T-helper 2 cell (primary cell): ENCODE measurements around the gene SPATA32.
"Not testable (repeated sequence)": the region's sequence is repeated elsewhere in the genome, so short reads cannot be mapped to it uniquely, and the experiment has no call there.

Experiments used
- DNase-seq, 5 experiments: peaks; one replicate each; pipeline versions ENCODE4 v3.0.0 to v3.0.0-alpha.2; 2012 to 2022

Gene SPATA32

DNA sequence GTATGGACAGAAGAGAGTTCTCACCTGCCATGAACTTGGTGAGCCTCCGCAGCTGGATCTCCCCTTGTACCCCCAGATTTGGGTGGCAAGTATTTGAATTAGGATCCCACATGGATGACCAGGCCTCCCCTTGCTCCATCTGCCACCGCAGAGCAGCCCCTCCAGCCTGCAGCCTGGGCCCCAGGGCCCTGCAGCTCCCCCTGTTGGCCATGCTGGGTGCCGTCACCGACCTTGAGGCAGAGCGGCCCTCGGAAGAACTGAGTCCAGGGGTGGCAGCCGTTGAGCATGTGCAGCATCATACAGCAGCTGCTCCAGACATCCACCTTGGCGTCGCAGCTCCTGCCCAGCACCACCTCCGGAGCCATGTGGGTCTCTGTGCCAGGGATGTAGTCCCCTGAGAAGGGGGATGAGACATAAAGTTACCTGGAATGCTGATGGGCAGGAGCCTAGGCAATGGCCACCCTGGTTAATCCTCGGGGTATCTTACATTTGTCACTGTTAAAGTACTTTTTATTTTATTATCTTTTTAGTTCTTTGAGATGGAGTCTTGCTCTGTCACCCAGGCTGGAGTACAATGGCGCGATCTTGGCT is 9.0 kb upstream of the SPATA32 start:
- DNase-seq: peak in 4 of 5 experiments; percentile 24 to 49 (median 35)

DNA sequence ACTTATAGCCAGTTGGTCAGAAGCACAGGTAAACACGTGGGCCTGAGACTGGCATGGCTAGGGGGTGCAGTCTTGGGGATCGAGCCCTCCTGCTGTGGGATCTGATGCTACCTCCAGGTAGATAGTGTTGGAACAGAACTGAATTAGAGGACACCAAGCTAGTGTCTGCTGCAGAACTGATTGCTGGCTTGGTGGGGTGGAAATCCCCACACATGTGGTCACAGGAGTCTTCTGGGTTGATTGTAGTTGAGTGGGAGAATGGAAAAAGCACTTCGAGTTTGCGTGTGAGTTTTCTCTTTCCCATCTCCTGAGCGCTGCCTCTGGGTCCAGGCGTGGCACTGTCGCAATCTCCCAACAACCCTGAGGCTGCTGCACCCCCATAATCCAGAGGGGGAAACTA is 8.0 kb upstream of the SPATA32 start:
- DNase-seq: no peak

DNA sequence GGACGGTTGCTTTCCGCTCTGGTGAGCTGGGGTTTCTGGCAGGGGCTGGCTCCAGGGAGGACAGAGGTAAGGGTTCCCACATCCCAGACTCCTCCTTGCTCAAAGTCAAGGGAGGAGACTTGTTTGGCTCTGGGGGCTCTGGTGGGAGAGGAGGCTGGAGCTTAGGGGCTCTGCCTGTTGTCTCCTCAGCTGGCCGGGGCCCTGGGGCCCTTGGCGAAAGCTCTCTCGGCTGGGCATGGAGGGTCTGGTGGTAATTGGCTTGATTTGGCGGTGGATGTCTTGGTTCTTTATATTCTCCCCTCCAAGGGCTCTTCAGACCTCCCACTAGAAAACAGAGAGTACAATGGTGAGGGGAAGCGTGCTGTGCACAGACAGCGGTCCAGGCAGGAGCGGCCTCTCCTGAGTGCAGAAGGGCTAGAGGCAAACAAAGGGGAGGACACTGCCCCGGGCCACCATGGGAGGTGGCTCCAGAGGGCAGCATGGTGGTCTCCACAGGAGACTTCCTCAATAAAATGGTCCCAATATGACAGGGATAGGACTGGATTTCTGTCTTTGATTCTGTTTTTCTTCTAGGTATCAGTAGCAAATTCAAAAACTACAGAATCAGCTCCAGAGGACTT is 5.7 kb upstream of the SPATA32 start:
- no peak for DNase-seq

DNA sequence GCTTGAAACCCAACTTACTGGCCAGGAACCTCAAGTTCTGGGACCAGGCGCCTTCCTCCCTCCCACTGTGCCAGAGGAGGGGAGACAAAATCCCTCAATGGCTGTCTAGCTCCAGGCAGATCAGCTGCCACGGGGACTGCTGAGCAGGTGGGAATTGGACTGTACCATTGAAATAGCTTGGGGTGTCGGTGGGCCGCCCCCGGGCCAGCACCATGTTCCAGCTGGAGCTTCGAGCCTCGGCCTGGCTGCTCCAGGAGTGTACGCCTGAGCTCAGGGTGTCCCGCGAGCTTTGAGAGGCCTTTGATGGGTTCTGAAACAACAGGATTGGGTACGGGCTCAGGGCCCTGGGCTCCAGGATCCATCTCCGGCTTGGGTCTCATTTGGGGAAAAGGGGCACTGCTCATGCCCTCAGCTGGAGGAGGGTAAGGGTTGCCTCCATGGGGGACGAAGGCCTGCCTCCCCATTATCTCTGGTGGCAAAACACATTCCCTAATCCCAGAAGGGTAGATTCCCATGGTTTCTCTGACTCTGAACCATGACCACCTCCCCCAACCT is 4.6 kb upstream of the SPATA32 start:
- DNase-seq: no peak

DNA sequence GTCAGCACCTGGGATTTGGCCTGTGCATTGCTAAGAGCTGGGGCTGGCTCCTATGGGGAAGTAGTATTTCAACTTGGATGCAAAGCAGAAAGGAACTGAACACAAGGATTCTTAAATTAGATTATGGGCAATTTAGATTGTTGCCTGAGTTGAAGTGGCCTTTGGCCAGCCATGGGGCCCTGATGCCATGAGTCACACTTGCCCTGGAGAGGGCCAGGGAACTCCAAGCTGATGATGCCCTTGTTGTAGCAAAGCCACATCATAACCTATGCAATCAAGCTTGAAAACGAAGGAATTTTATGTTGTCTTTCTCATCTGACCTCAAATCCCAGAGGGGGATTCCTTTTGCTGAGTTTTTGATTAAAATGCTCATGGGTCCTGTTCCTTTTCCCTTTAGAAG is 3.9 kb upstream of the SPATA32 start:
- no peak for DNase-seq

DNA sequence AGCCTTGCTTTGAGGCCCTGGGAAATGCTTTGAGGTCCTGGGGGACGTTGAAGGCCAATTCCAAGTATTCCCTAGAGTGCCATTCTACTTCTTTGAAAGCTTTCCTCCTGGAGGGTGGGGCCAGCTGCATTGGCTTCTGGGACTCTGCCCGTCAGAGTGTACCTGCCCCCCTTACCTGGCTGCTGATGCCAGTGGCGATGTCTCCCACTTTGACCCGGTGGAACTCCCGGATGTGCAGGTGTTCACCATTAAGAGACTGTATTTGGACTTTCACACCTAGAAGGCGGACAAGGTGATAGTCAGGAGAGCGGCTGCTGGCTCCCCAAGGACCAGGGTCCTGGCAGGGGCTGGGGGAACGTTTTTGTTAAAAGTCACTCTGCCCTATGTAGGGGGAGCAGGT is 3.1 kb upstream of the SPATA32 start:
- no peak for DNase-seq

DNA sequence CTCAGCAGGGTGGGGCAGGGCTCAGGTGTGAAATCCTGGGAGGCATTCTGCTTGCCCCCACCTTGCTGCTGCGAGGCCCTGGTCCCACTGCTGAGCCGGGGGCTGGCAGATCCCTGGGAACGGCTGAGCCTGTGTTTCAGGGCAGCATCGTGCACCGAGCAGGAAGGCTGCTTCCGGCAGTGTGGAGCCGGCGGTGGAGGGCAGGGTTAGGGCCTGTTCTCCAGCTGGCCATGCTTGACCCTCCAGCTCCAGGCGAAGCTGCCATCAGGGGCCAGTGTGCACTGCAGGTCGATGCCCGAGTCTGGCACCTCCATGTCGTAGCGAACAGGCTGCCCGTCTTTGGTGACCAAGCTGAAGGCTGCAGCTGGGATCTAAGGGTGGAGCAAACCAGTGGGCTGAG is 2.5 kb upstream of the SPATA32 start:
- no peak for DNase-seq

DNA sequence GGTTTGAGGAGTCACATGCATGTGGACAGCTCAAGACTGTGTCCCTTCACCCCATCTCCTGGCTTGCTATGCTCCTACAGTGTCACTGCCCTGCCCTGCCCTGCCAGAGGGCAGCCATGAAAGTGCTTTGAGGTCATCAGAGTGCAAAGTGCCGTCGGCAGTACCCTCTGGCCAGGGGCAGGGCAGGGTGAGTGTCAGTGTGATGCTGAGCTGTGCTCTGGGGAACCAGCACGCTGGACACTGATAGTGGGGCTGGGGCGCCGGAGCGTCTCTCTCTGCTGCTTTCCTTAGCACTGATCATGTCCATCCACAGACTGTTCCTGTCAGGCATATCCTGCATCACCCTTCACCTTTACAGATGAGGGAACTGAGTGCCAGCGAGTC is 1.6 kb upstream of the SPATA32 start:
- DNase-seq: no peak

DNA sequence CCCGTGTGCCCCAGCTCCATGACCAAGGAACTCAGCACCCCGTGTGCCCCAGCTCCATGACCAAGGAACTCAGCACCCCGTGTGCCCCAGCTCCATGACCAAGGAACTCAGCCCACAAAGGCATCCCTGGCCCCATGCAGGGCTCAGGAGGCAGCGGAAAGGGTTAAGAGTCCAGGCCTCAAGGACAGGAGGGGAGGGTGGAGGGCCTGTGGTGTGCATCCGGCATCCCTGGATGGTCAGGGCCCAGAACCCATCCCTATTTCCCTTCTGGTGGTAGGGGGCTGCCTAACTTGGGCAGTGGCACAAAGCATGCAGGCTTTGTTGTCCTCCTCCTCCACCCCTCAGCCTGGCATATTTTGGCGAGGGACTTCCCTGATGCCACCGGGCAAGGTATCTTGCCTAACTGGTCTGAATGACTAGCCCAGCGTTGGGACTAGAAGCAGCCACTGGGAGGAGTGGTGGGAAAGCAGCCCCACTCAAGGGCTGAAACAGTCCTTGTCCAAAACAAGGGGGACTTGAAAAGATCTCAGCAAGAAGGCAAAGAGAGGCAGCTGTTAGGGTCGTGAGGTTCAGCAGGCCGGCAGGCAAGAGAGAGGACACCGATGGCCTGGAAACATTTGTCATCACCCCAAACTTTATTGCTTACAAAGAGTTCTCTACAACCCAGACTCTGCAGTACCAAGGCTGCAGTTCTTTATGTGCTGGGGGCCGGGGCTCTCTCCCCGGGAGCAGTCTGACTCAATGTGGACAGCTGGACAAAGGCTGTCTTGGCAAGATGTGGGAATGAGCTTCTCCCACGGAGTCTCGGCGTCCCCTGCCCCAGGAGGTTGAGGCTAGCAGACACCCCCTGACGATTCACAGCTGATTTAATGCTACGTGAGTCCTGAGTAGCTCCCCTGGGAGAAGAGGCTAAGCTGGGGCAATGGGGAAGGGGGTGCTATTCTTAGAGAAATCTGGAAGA is 902 bp upstream of the SPATA32 start:
- DNase-seq: no peak

DNA sequence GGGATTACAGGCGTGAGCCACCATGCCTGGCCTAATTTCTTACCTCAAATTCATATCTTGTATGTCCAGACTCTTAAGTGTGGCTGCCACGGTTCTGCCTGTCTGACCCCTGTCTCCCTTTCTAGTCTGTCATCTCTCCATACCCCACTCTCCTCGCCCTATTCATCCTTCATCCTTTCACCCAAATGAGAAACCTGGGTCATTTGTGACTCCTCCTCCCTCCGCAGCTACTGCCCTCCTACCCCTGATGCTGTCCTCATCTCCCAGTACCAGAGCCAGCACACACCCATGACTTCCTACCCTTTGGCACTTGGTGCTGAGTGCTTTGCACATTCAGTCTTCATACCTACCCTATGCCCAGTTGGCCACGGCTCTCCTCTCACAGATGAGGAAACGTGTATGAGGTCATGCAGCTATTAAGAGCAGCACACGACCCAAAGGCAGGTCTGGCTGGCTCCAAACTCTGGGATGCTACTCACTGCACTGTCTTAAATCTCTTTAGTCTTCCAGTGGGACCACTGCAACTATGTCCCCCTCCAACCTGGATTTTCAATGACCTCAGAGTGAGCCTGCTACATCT is 1.6 kb downstream of the SPATA32 start:
- no peak for DNase-seq

DNA sequence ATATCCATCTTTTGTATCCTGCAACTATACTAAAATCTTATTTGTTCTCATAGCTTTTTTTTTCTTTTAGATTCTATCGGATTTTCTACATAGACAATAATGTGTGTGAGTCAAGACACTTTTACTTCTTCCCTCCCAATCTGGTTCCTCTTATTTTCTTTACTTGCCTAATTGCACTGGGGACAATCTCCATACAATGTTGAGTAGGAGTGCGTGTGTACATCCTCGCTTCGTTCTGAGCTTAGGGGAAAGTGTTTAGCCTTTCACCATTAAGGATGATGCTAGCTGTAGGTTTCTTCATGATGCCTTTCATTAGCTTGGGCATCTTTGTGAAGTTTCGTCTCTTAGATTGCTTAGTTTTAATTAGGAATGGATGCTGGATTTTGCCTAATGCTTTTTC is 2.9 kb downstream of the SPATA32 start:
- DNase-seq: no peak

DNA sequence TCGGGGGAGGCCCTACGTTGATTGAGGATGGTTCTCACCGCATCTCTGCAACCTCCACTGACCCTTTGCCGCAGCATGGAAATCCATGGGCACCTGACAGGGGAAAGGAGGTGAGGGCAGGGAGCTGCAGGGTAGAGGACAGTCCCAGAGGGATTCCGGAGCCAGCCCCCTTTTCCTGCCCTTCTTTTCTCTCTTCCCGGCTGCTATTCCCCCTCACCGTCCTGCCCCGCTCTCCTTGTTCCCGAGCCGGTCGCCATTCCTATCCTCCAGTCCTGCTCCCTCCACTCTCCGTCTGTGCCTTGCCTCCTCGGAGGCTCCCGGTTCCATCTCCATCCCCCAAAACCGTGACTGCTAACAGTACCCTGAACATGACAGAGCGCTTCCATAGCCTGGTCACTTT is 4.8 kb downstream of the SPATA32 start:
- no peak for DNase-seq

DNA sequence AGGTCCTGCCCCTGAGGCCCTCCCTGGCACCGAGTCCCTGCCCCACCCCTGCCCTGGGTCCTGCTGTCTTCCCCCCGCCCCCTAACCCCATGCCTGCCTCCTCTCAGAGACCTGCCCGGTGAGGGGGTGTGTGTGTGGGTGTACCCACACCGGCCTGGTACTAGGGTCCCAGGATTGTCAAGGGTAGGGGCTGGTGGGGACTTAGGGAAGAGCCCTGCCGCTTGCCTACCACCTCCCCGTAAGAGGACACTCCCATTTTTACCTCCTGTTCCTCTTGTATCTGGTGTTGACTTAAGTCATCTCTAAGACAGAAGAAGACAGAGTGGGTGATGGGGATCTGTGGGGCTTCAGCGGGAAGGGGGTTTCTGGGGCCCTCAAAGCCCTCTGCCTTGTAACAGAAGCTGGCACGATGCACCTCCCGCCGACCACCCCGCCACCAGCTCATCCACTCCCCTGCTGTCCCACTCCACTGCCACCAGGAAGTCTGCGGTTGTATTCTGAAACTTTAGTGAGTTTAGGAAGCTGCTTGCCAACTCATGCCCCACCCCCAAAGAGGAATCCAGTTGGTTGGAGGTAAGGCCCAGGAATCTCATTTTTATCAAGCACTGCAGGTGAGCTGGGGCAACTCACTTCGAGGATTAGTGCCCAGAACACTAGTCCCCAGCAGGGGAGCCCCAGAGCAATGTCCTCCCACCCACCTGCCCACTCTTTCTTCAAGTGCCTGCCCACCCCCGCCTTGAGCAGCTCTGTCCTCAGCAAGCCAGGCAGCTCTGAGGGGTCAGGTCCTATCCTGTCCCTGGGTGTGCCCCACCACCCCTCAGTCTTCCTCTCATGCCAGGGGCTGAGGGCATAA is 5.6 kb downstream of the SPATA32 start:
- DNase-seq: peak in 1 of 5 experiments; percentile 36

DNA sequence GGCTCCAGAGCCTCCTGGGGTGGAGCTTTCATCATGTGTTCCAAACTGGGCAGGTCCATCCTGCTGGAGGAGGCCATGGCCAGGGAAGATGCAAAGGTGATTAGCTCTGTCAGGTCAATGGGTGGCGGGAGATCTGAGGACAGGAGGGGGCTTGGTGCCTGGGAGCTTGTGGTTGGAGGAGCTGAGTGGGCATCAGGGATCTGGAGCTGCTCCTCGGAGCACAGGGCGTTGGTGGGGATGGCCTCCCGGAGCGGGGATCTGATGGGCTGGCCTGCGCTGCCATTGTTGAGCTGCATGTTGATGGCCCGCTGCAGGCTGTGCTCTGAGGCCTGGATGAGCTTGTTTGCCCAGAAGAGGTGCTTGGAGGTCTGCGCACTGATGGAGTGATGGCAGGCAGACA is 6.5 kb downstream of the SPATA32 start:
- no peak for DNase-seq

DNA sequence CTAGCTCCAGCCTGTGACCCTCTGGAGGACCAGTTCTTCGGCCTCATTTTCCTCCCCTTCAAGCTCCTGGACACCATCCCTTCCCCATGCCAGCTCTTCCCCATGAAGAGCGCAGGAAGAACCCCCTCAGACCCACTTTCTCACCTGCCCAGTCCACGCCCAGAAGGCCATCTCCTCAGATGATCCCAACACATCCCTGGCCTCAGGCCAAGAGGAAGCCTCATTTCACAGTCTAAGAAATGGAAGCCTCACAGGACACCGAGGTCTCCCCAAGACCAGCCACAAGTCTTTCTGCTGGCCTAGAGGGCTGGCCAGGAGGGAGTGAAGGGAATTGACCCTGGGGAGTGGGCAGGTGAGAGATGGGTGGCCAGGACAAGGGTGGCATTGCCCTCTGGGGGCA is 8.0 kb downstream of the SPATA32 start:
- DNase-seq: no peak

DNA sequence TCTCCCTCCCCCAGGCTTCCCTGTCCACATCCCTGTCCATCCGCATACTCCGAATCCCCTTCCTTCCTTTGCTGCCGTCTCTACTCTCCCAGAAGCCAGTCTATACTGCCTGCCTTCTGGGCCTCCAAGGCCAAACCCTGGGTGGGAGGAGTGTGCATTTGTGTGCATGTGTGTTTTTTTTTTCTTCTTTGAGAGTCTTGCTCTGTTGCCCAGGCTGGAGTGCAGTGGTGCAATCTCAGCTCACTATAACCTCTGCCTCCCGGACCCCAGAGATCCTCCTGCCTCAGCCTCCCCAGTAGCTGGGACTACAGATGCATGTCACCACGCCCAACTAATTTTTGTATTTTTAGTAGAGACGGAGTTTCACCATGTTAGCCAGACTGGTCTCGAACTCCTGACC is 8.7 kb downstream of the SPATA32 start:
- not testable (repeated sequence) for DNase-seq

DNA sequence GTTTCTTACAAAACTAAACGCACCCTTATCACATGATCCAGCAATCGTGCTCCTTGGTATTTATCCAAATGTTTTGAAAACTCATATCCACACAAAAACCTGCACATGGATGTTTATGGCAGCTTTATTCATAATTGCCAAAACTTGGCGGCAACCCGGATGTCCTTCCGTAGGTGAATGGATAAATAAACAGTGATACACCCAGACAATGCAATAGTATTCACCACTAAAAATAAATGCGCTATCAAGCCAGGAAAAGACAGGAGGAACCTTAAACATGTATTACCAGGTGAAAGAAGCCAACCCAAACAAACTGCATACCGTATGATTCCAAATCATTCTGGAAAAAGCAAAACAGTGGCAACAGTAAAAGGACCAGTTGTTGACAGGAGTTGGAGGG is 10.0 kb downstream of the SPATA32 start:
- DNase-seq: no peak

DNA sequence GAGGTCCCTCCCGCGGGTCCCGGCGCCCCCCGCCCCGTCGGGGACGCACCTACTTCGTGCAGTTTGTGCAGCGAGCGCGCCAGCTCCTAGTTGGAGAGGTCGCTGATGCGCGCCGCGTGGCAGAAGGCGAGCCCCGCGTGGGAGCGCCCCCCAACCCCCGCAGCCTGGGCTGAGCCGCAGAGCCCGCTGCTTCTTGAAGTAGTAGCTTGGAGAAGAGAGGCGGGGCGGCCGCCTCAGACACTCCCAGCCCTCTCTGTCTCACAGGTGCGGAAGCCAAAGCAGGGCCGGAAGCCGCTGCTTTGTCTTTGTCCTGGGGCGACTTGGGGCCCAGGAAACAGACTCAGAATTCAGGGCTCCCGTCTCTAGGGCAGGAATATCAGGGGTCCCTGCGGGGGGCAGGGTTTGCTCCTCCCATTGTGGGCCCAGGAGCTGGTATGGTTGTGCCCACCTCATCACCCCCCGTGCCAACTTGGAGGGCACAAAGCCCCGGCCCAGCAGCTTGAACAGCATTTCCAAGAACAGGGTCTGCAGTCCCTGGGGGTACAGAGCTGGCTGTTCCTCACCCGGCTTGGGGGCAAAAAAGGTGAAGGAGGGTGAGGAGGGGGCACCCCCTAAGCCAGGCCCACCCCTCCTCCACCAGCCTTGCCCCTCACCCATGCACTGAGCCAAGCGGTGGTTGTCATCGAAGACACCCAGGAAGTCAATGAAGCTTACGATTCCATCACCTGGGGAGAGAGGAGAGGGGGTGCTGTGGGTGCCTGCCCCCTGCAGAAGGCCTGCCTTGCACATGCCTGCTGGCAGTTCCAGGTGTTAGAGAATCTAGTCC is 13.5 kb downstream of the SPATA32 start:
- peak; percentile 63 to 93 (median 81) for DNase-seq

DNA sequence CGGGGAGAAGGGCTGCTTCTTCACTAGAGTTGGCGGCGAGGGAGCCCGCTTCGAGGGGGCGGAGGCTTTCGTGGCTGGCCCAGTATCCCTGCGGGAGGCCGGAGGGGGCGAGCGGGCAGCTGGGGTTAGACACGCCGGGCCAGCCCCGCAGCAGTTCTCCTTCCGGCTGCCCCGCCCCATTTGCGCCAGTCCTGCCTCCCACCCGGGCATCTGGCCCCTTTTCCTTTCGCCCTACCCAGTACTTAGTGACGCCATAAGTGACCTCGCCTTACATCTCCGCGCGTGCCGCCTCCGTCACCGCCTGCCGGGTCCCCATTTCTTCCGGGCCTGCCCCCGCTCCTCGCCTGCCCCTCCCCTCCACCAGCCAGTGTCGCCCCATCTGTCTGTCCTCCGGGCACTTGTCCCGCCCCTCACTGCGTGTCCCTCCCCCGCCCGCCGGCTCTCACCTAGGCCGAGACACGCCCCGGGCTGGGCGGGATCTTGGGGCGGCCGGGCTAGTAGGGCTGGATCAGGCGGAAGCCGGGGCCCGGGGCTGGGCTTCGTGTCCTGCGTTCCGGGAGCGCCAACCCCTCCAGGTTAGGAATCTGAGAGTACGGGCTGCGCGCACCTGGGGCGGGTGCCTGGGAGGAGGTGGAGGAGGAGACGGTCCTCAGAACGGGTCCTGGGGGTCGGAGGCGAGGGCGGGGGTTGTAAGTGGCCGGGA is 14.3 kb downstream of the SPATA32 start:
- peak; percentile 93 to 98 (median 96) for DNase-seq

DNA sequence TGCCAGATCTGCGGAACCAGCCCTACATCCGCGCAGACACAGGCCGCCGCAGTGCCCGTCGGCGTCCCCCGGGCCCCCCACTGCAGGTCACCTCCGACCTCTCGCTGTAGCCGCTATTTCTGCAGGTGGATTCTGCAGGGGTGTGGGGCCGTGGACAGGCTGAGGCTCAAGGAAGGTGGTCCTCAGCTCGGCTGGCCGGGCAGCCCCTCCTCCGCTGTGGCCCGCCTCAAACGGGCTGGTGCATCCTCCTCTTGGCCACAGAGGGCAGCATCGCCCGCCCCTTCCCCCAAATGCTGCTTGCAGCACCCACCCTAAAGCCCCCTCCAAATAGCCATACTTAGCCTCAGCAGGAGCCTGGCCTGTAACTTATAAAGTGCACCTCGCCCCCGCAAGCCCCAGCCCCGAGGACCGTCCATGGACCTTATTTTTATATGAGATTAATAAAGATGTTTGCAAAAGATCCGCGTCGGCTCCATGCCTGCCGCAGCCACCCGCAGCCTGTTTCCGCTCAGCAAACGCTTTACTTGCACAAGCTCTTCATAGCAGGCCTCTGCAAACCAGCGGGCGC is 14.9 kb downstream of the SPATA32 start:
- DNase-seq: peak in 1 of 5 experiments; percentile 92
